Measurements from ENCODE around the gene EIF2B2. TPM values are rescaled to one million over a fixed set of nuclear protein-coding genes. Genes with fewer than 3 reads are reported as not detected.

EIF2B2 gene
- total and polyA plus RNA-seq, 7 donors = 44.5 to 91.9 (median 64.4) TPM

DNA sequence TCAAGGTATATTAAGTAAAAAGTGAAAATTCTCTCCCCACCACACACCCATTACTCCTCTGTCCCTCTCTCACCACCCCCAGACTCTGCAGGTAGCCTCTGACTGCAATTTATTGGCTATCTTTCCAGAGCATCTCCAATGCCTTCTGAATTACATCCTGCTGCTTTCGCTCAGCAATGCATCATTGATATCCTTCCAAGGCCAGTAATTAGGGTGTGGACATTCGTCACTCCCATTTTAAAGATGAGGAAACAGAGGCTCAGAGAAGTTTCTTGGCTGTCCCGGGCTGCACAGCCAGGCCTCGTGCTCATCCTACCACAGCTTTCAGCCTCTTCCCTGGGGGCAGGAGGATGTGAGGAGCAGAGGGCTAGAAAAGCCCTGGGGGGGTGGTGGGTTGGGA lies 23.7 kb upstream of the EIF2B2 start:
- Histone ChIP-seq H3K4me3 (peak overlapping the region; percentile 15), H3K4me1 (peaks cover 56% of the 10 kb centered on the region), H3K36me3 (ENCODE audit: insufficient read depth in 1 of 2, low read depth in 1 of 2) (no peaks in the 10 kb centered on the region), H3K27me3 (ENCODE audit: insufficient read depth in 3 of 3, low read length in 2 of 3) (no peaks in the 10 kb centered on the region), H3K27ac (peak overlapping the region; percentile 89), H3K9me3 (no peaks in the 10 kb centered on the region)
- ATAC-seq (peak in 1 of 4 donors; percentile 3), DNase-seq (no peak)
- 44 to 58% (median 50%) methylated on average over 4 of the region's 4 CpGs for WGBS, 3 donors
- intact Hi-C loops (cut with DNase I) = no loop called here
- TF ChIP-seq CTCF (IDR thresholded peaks at IDR 0.05) = no peak

DNA sequence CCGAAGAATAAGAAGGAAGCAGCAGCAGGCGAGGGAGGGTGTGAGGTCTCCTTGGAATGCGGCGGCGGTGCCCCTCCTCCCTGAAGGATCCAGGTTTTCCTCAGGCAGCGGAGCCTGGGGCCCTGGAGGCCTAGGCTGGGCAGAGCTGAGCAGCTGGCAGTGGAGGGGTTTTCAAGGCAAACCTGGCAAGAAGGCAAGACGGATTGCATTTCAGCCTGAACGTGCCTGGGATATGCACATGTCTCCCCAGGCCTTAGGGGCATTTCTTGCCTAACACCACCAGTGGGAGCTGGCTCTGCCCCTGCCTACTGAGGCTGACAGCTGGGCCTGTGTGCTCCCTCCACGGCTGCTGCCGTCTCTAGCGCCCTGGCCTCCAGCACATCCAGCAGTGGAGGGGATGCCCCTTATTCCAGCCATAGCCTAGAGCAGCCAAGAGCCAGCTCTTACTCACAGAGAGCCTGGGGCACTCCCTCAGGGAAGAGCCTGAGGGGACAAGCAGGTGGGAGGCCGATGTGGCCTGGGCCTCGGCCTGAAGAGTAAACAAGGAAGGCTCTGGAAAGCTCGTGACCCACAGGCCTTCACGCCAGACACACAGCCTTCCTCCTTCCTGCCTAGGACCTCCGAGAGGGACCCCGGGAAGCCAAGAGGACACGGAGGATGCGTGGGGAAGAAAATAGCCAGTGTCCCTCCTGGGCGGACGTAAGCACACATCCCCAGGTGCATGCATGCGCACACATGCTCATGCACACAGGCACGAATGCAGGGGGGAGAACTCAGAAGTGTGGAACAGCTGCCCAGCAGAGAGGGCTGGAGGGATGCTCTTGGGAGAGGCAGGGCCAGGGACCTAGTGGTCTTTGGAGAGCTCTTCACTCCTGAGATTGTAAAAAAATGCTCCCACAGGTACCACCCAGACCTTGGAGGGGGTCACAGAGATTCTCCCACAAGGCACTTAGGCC lies 23.0 kb upstream of the EIF2B2 start:
- Histone ChIP-seq H3K36me3 (ENCODE audit: insufficient read depth in 1 of 2, low read depth in 1 of 2) (no peaks in the 10 kb centered on the region), H3K4me3 (peak overlapping the region; percentile 15), H3K27me3 (ENCODE audit: insufficient read depth in 3 of 3, low read length in 2 of 3) (no peaks in the 10 kb centered on the region), H3K4me1 (peaks cover 49% of the 10 kb centered on the region), H3K27ac (peak overlapping the region; percentile 89), H3K9me3 (no peaks in the 10 kb centered on the region)
- 26 to 32% (median 31%) methylated on average over 20 to 23 of the region's 23 CpGs for WGBS, 3 donors
- peak; percentile 31 for TF ChIP-seq CTCF (IDR thresholded peaks at IDR 0.05)
- peak; percentile 80 to 92 (median 90) for ATAC-seq
- DNase-seq = peak; percentile 63 to 90
- intact Hi-C loops (cut with DNase I) = no loop called here

DNA sequence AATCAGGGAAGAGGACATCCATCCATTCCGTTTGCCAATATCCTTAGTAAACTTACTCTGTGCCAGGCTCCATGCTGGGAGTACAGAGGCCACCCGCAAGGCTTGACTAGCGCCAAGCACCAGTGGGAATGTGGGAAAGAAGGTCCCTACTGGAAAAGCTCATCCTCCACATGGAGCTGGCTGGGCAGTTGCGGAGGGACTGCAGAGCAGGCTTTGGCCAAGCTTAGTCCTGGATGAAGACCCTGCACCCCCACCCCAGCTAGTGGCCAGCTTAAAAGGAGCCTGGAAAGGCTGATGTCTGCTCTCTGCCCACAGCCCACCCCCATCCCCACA lies 22.4 kb upstream of the EIF2B2 start:
- H3K27ac ChIP-seq = peak overlapping the region; percentile 89
- H3K9me3 ChIP-seq = no peaks in the 10 kb centered on the region
- H3K36me3 ChIP-seq (ENCODE audit: insufficient read depth in 1 of 2, low read depth in 1 of 2) = no peaks in the 10 kb centered on the region
- WGBS, 3 donors = 70 to 78% (median 74%) methylated on average over 4 of the region's 4 CpGs
- intact Hi-C loops (cut with DNase I) = no loop called here
- peak overlapping the region; percentile 19 for H3K4me3 ChIP-seq
- DNase-seq (peak in 1 of 2 donors; percentile 52), ATAC-seq (peak in 1 of 4 donors; percentile 1)
- TF ChIP-seq CTCF (IDR thresholded peaks at IDR 0.05) = no peak
- H3K4me1 ChIP-seq = peaks cover 43% of the 10 kb centered on the region
- H3K27me3 ChIP-seq (ENCODE audit: insufficient read depth in 3 of 3, low read length in 2 of 3) = no peaks in the 10 kb centered on the region

DNA sequence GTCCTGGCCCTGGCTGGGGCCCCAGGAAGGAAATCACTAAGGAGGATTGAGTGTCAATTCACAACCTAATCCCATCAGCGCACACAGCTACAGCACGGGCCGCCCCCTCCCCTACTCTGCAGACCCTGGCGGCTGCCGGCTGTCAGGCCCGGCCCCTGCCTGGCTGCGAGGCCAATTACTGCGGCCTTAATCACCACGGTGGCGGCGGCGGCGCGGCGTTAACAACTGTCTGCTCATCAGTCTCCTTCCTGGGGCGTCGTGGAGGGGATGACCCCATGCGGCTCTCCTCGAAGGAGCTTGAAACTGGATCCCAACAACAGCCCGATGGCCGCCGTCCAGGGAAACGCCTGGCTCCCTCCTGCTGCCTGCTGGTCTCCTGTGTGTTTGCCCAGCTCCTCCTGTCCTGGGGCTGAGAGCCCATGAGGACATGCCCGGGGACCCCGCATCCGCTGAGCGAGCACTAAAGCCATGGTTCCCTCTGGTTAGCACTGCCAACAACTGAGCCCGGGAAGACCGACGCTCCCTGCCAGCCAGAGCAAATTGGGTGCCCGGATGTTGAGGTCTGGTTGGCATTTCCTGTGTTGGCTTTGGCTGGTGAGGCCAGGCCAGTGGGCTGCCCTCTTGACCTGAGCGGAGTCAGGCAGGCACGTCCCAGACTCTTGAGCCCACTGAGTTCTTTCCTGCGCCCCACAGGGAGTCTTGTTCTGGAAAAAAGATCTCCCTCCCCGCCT lies 21.8 kb upstream of the EIF2B2 start:
- peak overlapping the region; percentile 89 for H3K27ac ChIP-seq
- DNase-seq (peak; percentile 59 to 86), ATAC-seq (peak; percentile 41 to 70 (median 63))

More for the DNA sequence above, 21.8 kb upstream of the EIF2B2 start:
- no peaks in the 10 kb centered on the region for H3K9me3 ChIP-seq
- intact Hi-C loops (cut with DNase I) = no loop called here
- 22 to 35% (median 26%) methylated on average over 32 to 35 of the region's 35 CpGs for WGBS, 3 donors
- TF ChIP-seq CTCF (IDR thresholded peaks at IDR 0.05) = no peak
- peak overlapping the region; percentile 19 for H3K4me3 ChIP-seq
- no peaks in the 10 kb centered on the region for H3K36me3 ChIP-seq (ENCODE audit: insufficient read depth in 1 of 2, low read depth in 1 of 2)
- peaks cover 41% of the 10 kb centered on the region for H3K4me1 ChIP-seq
- H3K27me3 ChIP-seq (ENCODE audit: insufficient read depth in 3 of 3, low read length in 2 of 3) = no peaks in the 10 kb centered on the region

Data from psoas muscle (tissue), 8 donors.